Measurements from ENCODE around the gene CCDC12. TPM values are rescaled to one million over a fixed set of nuclear protein-coding genes. Genes with fewer than 3 reads are reported as not detected.

CCDC12 gene
- total RNA-seq, 4 donors from 2014 or later = 4.1 to 92.0 (median 41.2) TPM

DNA sequence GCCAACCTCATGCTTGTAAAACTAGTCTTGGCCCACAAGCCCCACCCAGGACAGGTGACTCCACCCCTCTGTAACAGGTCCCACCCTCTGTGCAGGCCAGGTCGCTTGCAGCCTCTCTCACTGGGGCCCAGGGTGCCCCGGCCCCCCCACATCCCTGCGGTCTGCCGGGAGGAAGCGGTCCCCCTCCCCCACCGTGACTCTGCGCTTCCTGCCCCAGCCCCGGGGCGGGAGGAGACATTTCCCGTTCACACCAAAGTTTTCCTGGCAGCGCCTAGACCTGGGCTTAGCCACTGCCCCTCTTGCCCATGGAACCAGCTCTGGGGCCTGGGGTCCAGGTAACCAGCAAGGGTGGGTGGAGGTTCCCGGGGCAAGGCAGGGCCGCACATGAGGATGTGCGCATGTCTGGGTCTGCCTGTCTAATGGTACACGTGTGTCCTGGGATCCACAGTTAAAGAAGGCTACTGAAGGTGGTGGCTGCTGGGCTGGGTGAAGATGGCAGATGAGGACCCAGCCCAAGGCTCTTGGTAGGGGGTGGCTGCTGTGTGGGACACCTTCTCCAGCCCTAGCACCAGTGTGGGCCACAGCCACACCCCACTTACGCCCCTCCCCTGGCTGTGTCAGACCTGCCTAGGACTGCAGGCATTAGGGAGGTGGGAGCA lies 11.3 kb upstream of the CCDC12 start:
- Histone ChIP-seq H3K4me1 (no peaks in the 10 kb centered on the region), H3K27me3 (no peaks in the 10 kb centered on the region), H3K36me3 (no peaks in the 10 kb centered on the region), H3K27ac (no peak overlapping the region), H3K9me3 (no peaks in the 10 kb centered on the region), H3K4me3 (no peak overlapping the region)
- TF ChIP-seq, protein P1, sequence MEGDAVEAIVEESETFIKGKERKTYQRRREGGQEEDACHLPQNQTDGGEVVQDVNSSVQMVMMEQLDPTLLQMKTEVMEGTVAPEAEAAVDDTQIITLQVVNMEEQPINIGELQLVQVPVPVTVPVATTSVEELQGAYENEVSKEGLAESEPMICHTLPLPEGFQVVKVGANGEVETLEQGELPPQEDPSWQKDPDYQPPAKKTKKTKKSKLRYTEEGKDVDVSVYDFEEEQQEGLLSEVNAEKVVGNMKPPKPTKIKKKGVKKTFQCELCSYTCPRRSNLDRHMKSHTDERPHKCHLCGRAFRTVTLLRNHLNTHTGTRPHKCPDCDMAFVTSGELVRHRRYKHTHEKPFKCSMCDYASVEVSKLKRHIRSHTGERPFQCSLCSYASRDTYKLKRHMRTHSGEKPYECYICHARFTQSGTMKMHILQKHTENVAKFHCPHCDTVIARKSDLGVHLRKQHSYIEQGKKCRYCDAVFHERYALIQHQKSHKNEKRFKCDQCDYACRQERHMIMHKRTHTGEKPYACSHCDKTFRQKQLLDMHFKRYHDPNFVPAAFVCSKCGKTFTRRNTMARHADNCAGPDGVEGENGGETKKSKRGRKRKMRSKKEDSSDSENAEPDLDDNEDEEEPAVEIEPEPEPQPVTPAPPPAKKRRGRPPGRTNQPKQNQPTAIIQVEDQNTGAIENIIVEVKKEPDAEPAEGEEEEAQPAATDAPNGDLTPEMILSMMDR (IDR thresholded peaks at IDR 0.05) = no peak
- TF ChIP-seq POLR2A (IDR thresholded peaks at IDR 0.05) = no peak
- DNase-seq = peak in 1 of 2 donors; percentile 41
- intact Hi-C loops (cut with DNase I; ENCODE audit: low total_unique reads) = no loop called here

DNA sequence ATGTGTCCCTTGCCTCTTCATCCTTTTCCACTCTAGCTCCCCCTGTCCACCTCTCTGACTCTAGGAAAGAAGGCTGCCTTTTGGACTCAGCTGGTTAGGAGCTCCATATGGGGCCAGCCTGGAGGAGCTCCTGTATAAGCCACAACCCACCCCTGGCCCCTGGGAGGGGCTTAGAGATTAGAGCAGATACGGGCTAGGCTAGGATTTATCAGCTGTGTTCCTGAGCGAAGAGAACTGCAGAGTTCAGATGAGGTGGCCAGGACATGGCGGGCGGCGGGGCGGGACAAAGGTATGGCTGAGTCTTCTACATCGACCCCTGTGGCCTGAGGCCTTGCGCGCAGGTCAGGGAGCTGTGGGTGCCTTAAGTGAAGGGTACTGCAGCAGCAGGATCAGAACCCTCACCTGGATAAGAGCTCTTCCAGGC lies 10.8 kb upstream of the CCDC12 start:
- Histone ChIP-seq H3K36me3 (no peaks in the 10 kb centered on the region), H3K4me1 (no peaks in the 10 kb centered on the region), H3K4me3 (no peak overlapping the region), H3K27me3 (no peaks in the 10 kb centered on the region), H3K27ac (no peak overlapping the region), H3K9me3 (no peaks in the 10 kb centered on the region)
- DNase-seq = no peak
- no peak for TF ChIP-seq POLR2A (IDR thresholded peaks at IDR 0.05)
- TF ChIP-seq, protein P1 (IDR thresholded peaks at IDR 0.05) = no peak
- intact Hi-C loops (cut with DNase I; ENCODE audit: low total_unique reads) = no loop called here

DNA sequence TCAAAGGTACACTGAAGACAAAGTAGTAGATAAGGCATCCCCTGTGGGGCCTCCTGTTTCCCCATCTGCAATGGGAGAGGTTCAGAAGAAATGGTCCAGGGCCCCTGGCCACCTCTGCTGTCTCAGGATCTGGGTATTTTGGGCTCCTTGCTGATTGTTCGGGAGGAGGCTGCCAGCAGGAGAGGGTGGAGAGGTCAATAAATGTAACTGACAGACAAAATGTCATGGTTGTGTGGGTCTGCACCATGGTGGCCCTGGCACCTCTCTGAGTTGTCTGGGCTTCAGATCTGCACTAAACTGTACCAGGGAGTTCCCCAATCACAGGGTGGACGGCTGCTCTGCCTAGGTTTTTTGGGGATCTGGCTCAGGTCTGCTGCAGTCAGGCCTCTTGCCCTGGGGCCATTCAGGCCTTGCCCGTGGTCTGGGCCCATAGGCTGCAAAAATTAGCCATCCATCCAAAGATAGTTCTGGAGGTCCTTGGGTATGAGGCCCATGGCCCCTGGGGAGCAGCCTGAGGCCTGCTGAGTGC lies 10.3 kb upstream of the CCDC12 start:
- intact Hi-C loops (cut with DNase I; ENCODE audit: low total_unique reads) = no loop called here
- Histone ChIP-seq H3K27me3 (no peaks in the 10 kb centered on the region), H3K27ac (no peak overlapping the region)

DNA sequence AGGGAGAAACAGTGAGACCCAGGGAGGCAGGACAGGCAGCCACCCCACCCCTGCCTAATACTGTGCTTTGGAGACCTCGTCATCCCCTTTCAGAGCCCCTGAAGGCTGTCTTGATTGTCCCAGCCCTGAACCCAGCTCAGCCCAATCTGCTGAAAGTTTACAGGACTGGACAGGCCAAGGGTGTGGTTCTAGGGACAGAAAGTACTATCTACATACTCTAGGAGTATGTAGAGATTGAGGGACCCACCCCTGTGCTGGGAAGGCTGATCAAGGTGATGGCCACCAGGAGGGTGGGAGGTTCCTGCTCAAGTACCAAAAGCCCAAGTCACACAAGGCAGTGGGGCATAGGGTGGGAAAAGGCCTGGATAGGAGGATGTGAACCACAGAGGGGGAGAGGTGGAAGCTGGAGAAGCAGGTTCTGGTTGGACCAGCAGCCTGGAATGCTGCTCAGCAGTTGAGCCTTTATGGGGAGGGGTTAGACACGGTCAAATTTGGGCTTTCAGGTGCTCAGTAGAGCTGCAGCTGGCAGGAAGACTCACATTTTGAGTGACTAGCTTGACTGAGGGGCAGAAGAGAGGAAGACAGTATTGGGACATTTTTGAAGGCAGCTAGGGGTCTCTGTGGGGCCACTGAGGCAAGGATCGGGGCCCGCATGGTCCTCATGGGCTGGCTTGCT lies 9.6 kb upstream of the CCDC12 start:
- Histone ChIP-seq H3K27me3 (no peaks in the 10 kb centered on the region), H3K27ac (no peak overlapping the region), H3K36me3 (no peaks in the 10 kb centered on the region), H3K4me3 (no peak overlapping the region), H3K4me1 (no peaks in the 10 kb centered on the region), H3K9me3 (no peaks in the 10 kb centered on the region)
- DNase-seq = no peak
- intact Hi-C loops (cut with DNase I; ENCODE audit: low total_unique reads) = no loop called here
- TF ChIP-seq, protein P1 (IDR thresholded peaks at IDR 0.05) = no peak
- TF ChIP-seq POLR2A (IDR thresholded peaks at IDR 0.05) = no peak

More for the DNA sequence above, 10.3 kb upstream of the CCDC12 start:
- no peaks in the 10 kb centered on the region for H3K9me3 ChIP-seq
- DNase-seq = no peak
- no peak overlapping the region for H3K4me3 ChIP-seq
- H3K4me1 ChIP-seq = no peaks in the 10 kb centered on the region
- H3K36me3 ChIP-seq = no peaks in the 10 kb centered on the region
- TF ChIP-seq, protein P1 (IDR thresholded peaks at IDR 0.05) = no peak
- no peak for TF ChIP-seq POLR2A (IDR thresholded peaks at IDR 0.05)

DNA sequence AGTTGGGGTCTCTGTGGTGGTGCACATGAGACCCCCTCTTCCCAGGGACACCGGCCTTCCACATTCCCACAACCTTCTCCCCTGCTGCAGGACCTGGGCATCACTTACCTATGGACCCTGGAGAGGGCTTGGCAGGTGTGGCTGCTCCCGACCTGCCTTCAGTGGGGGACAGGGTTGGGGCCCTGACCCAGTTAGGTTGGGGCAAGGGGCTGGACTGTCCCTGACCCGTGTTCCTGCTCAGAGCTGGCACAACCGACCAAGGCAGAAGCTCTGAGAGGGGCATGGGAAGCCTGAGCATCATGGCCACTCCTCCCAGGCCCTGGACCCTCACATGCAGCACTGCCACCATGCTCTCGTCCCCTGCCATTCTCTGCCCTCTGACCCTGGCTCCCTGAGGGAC lies 9.0 kb upstream of the CCDC12 start:
- DNase-seq = no peak
- H3K4me3 ChIP-seq = no peak overlapping the region
- H3K4me1 ChIP-seq = no peaks in the 10 kb centered on the region
- no peak overlapping the region for H3K27ac ChIP-seq
- intact Hi-C loops (cut with DNase I; ENCODE audit: low total_unique reads) = no loop called here
- TF ChIP-seq, protein P1 (IDR thresholded peaks at IDR 0.05) = no peak
- no peak for TF ChIP-seq POLR2A (IDR thresholded peaks at IDR 0.05)
- H3K9me3 ChIP-seq = no peaks in the 10 kb centered on the region
- no peaks in the 10 kb centered on the region for H3K27me3 ChIP-seq
- H3K36me3 ChIP-seq = no peaks in the 10 kb centered on the region

All from uterus (tissue), 4 donors.